GF-D8 (cell line): ENCODE results near the gene ZSCAN20.

Experiments used
- DNase-seq: peaks from one replicate; lab custom pipeline; 2025; lab: John Stamatoyannopoulos, UW

ZSCAN20 gene

GRCh38 chr1:33472269-33472980 lies at the start of gene ZSCAN20:
Gene ZSCAN20 (plus strand): TSS chr1:33472645. CDS start chr1:33479289, 6,644 bp downstream.
- DNase-seq: peak; percentile 81

GRCh38 chr1:33424205-33424604 lies 48.2 kb upstream of the ZSCAN20 start:
- no peak for DNase-seq

- DNase-seq: no peak
Observed at GRCh38 chr1:33424610-33425009, 47.8 kb upstream of the ZSCAN20 start.

GRCh38 chr1:33425900-33426299 lies 46.5 kb upstream of the ZSCAN20 start:
- no peak for DNase-seq

- DNase-seq: no peak
Observed at GRCh38 chr1:33426916-33427315, 45.5 kb upstream of the ZSCAN20 start.

GRCh38 chr1:33428661-33429060 lies 43.8 kb upstream of the ZSCAN20 start:
- DNase-seq: no peak

- no peak for DNase-seq
Observed at GRCh38 chr1:33429332-33429731, 43.1 kb upstream of the ZSCAN20 start.

GRCh38 chr1:33429856-33430691 lies 42.4 kb upstream of the ZSCAN20 start:
- DNase-seq: no peak

- DNase-seq: peak; percentile 14
Observed at GRCh38 chr1:33430692-33431593, 41.5 kb upstream of the ZSCAN20 start, which contains the start of gene PHC2. Gene PHC2 (minus strand): TSS chr1:33431095. CDS start chr1:33375539, 55,556 bp downstream.

GRCh38 chr1:33433509-33434362 lies 38.7 kb upstream of the ZSCAN20 start:
- peak; percentile 19 for DNase-seq

- DNase-seq: no peak
Observed at GRCh38 chr1:33434363-33434750, 38.1 kb upstream of the ZSCAN20 start.

GRCh38 chr1:33435096-33435820 lies 37.2 kb upstream of the ZSCAN20 start:
- no peak for DNase-seq

GRCh38 chr1:33436557-33437285 lies 35.7 kb upstream of the ZSCAN20 start:
- DNase-seq: no peak

GRCh38 chr1:33438364-33439160 lies 33.9 kb upstream of the ZSCAN20 start:
- DNase-seq: no peak

GRCh38 chr1:33439662-33440061 lies 32.8 kb upstream of the ZSCAN20 start:
- no peak for DNase-seq

GRCh38 chr1:33441088-33441745 lies 31.2 kb upstream of the ZSCAN20 start:
- DNase-seq: no peak

- no peak for DNase-seq
Observed at GRCh38 chr1:33442141-33442540, 30.3 kb upstream of the ZSCAN20 start.

- DNase-seq: no peak
Observed at GRCh38 chr1:33443080-33443704, 29.3 kb upstream of the ZSCAN20 start.
